HEK293T (cell line): ENCODE results near the gene KRT14.

ENCODE experiments used
- CTCF ChIA-PET: fragments of 350-600 bp; formaldehyde crosslinking; extraction: SDS; loops from one replicate; lab custom pipeline; 2021; ENCODE audit warnings: antibody characterized with exemption, inconsistent platforms; lab: Yijun Ruan, JAX
- POLR2A ChIA-PET: fragments of 350-600 bp; formaldehyde crosslinking; extraction: SDS; loops from one replicate; lab custom pipeline; 2020; ENCODE audit warnings: antibody characterized with exemption, inconsistent platforms; lab: Yijun Ruan, JAX
- DNase-seq: peaks from one replicate; pipeline ENCODE4 v3.0.0; 2012; ENCODE audit warnings: mixed read lengths; ENCODE audit errors: extremely low spot score
- ARNT ChIP-seq: fragments of 450-650 bp; IDR thresholded peaks from 2 replicates; pipeline ENCODE4 v1.6.1; 2017; ENCODE audit warnings: mild to moderate bottlenecking
- BHLHE40 ChIP-seq: fragments of 450-650 bp; IDR thresholded peaks from 2 replicates; pipeline ENCODE4 v1.6.1; 2016; ENCODE audit warnings: mild to moderate bottlenecking, moderate library complexity, borderline replicate concordance
- CTBP1 ChIP-seq: fragments of 450-650 bp; IDR thresholded peaks from 2 replicates; pipeline ENCODE4 v1.6.1; 2016; ENCODE audit warnings: borderline replicate concordance
- ELF4 ChIP-seq: fragments of 450-650 bp; IDR thresholded peaks from 2 replicates; pipeline ENCODE4 v1.6.1; 2017; ENCODE audit warnings: antibody characterized with exemption
- FOXA1 ChIP-seq: fragments of 450-650 bp; IDR thresholded peaks from 2 replicates; pipeline ENCODE4 v1.6.1; 2016; ENCODE audit warnings: mild to moderate bottlenecking
- FOXK2 ChIP-seq: fragments of 450-650 bp; IDR thresholded peaks from 2 replicates; pipeline ENCODE4 v1.6.1; 2016; ENCODE audit warnings: mild to moderate bottlenecking
- FOXM1 ChIP-seq: fragments of 450-650 bp; IDR thresholded peaks from 2 replicates; pipeline ENCODE4 v1.6.1; 2017; ENCODE audit warnings: mild to moderate bottlenecking, borderline replicate concordance
- HDGF ChIP-seq: fragments of 450-650 bp; IDR thresholded peaks from 2 replicates; pipeline ENCODE4 v1.6.1; 2017; ENCODE audit warnings: antibody characterized with exemption, borderline replicate concordance
- L3MBTL2 ChIP-seq: fragments of 450-650 bp; conservative IDR thresholded peaks from 2 replicates; pipeline ENCODE4 v1.6.1; 2016; ENCODE audit warnings: mild to moderate bottlenecking
- LEF1 ChIP-seq: fragments of 450-650 bp; IDR thresholded peaks from 2 replicates; pipeline ENCODE4 v1.6.1; 2017; ENCODE audit warnings: mild to moderate bottlenecking, borderline replicate concordance
- NFRKB ChIP-seq: fragments of 450-650 bp; IDR thresholded peaks from 2 replicates; pipeline ENCODE4 v1.6.1; 2016; ENCODE audit warnings: mild to moderate bottlenecking, moderate library complexity
- PKNOX1 ChIP-seq: fragments of 450-650 bp; IDR thresholded peaks from 2 replicates; pipeline ENCODE4 v1.6.1; 2016
- SP1 ChIP-seq: fragments of 450-650 bp; IDR thresholded peaks from 2 replicates; pipeline ENCODE4 v1.6.1; 2017
- SUZ12 ChIP-seq: fragments of 450-650 bp; IDR thresholded peaks from 2 replicates; pipeline ENCODE4 v1.6.1; 2016; ENCODE audit warnings: mild to moderate bottlenecking
- TARDBP ChIP-seq: fragments of 450-650 bp; IDR thresholded peaks from 2 replicates; pipeline ENCODE4 v1.6.1; 2016
- ZNF384 ChIP-seq: fragments of 450-650 bp; IDR thresholded peaks from 2 replicates; pipeline ENCODE4 v1.6.1; 2016

Gene KRT14

GRCh38 chr17:41540921-41541625 is 45.6 kb downstream of the KRT14 start:
- CTCF ChIA-PET = interaction anchor here (1.1 to 2.8 kb wide), 2 partner anchors 8 to 108 kb away, joined by 5 to 36 read pairs; no protein-coding TSS in a partner anchor
- DNase-seq = no peak
- POLR2A ChIA-PET = interaction anchor here (1.3 kb wide), 1 partner anchor 894 kb away, joined by 3 read pairs; the partner anchor contains the start of gene SMARCE1
- TF ChIP-seq L3MBTL2 = no peak
- TF ChIP-seq SP1 = no peak
- no peak for TF ChIP-seq PKNOX1
- TF ChIP-seq TARDBP = no peak

- DNase-seq = no peak
- CTCF ChIA-PET = interaction anchor here (2.8 kb wide), 1 partner anchor 9 kb away, joined by 36 read pairs; no protein-coding TSS in a partner anchor
- POLR2A ChIA-PET = no interaction called here
- TF ChIP-seq FOXK2 = no peak
- TF ChIP-seq NFRKB = no peak
- no peak for TF ChIP-seq SUZ12
- no peak for TF ChIP-seq BHLHE40
- no peak for TF ChIP-seq LEF1
- no peak for TF ChIP-seq CTBP1
- no peak for TF ChIP-seq ELF4
- no peak for TF ChIP-seq FOXA1
- no peak for TF ChIP-seq SP1
- TF ChIP-seq HDGF = no peak
- no peak for TF ChIP-seq FOXM1
- TF ChIP-seq PKNOX1 = no peak
- TF ChIP-seq TARDBP = no peak
- TF ChIP-seq ZNF384 = no peak
- no peak for TF ChIP-seq L3MBTL2
Observed at GRCh38 chr17:41539979-41540701, 46.6 kb downstream of the KRT14 start.

GRCh38 chr17:41539071-41539492 is 47.6 kb downstream of the KRT14 start:
- no peak for DNase-seq
- TF ChIP-seq CTBP1 (no peak), FOXA1 (no peak), TARDBP (no peak), L3MBTL2 (no peak)
- POLR2A ChIA-PET = no interaction called here
- CTCF ChIA-PET = interaction anchor here (2.8 kb wide), 1 partner anchor 10 kb away, joined by 36 read pairs; no protein-coding TSS in a partner anchor

DNA sequence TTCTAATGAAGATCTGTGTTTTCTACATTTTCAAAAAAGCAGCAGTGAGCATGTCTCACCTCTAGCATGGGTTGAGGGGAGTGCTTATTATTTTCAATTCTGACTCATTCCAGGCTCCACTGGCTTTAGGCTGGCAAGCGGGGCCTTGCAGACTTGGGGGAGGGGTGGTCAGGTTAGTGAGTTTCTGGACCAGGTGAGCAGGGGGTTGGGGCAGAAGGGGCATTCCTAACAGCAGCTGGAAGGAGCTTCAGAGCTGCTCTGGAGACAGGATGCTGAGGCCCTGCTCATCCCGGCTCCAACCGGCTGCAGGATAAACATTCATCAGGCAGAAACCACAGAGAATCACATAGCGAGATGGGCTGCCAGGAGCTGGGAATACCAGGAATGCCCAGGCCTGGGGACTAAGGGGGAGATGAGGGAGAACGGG is 48.1 kb downstream of the KRT14 start:
- ChIA-PET CTCF (interaction anchor here (2.8 kb wide), 1 partner anchor 10 kb away, joined by 36 read pairs; no protein-coding TSS in a partner anchor), POLR2A (no interaction called here)
- no peak for DNase-seq
- TF ChIP-seq TARDBP = no peak
- TF ChIP-seq L3MBTL2 = no peak
- no peak for TF ChIP-seq NFRKB
- no peak for TF ChIP-seq ARNT
- no peak for TF ChIP-seq FOXM1
- TF ChIP-seq LEF1 = no peak
- TF ChIP-seq SUZ12 = no peak
- no peak for TF ChIP-seq CTBP1
- TF ChIP-seq FOXA1 = no peak
- TF ChIP-seq ELF4 = no peak
- no peak for TF ChIP-seq PKNOX1
- TF ChIP-seq ZNF384 = no peak
- TF ChIP-seq FOXK2 = no peak
- TF ChIP-seq BHLHE40 = no peak
- TF ChIP-seq SP1 = no peak
- TF ChIP-seq HDGF = no peak

- no peak for TF ChIP-seq ARNT
- no peak for TF ChIP-seq LEF1
- TF ChIP-seq BHLHE40 = no peak
- POLR2A ChIA-PET = no interaction called here
Observed at GRCh38 chr17:41537990-41538389, 48.7 kb downstream of the KRT14 start.

GRCh38 chr17:41537614-41537954 is 49.1 kb downstream of the KRT14 start:
- ChIA-PET POLR2A (no interaction called here), CTCF (interaction anchor here (1.4 kb wide), 1 partner anchor 12 kb away, joined by 6 read pairs; no protein-coding TSS in a partner anchor)
- TF ChIP-seq TARDBP (no peak), SP1 (no peak), HDGF (no peak), BHLHE40 (no peak), FOXM1 (no peak), LEF1 (no peak), ZNF384 (no peak), ARNT (no peak), FOXK2 (no peak)
- DNase-seq = no peak

More at GRCh38 chr17:41537990-41538389, 48.7 kb downstream of the KRT14 start:
- CTCF ChIA-PET = interaction anchor here (1.4 kb wide), 1 partner anchor 12 kb away, joined by 6 read pairs; no protein-coding TSS in a partner anchor
- no peak for DNase-seq
